Measurements from ENCODE around the gene ZNHIT2. TPM values are rescaled to one million over a fixed set of nuclear protein-coding genes. Genes with fewer than 3 reads are reported as not detected.

ZNHIT2 gene
- total and polyA plus RNA-seq, 2 of the 13 experiments (the other 11 are each of a cell fraction or from before 2014, with no cell fraction given): 1.1 to 6.5 TPM

DNA sequence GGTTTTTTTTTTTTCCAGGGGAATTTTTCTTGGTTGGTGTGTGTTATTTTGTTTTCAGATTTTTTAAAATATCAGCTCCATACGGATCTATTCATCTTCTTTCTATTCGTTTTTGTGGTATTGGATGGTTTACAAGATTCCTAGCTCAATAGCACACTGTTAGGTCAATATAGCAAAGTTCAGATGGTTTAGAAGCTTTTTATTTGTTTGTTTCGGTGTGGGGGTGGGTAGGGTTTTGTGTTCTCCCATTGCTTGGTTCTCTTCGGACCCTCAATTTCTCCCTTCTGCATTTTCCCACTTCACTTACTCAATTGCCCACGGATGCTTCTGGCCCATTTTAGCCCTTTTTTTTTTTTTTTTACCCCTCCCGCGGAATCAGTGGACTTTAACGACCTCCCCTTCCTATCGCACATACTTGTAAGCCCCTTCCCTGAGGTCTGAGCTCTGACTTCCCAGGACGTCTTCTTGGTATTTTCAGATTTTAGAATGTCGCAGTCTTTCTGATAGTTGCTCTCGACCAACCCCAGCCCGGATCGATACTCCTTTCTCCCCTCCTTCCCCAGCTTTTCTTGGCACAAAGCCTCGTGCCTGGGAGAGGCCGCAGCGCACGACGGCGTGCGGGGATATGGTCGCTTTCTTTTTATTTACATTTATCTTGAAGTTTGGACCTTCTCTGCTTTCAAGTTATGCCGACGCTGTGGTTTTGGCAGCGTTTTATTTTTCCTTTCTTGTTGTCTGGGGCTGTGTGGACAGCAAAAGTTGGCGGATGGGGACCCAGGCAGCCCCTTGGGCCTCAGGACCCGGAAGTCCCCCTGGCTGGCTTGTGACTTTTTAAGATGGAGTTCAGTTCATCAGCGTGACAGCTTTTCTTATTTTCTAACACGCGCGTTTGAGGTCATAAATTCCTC lies 48.2 kb upstream of the ZNHIT2 start (continued):
- TF ChIP-seq, protein P1, sequence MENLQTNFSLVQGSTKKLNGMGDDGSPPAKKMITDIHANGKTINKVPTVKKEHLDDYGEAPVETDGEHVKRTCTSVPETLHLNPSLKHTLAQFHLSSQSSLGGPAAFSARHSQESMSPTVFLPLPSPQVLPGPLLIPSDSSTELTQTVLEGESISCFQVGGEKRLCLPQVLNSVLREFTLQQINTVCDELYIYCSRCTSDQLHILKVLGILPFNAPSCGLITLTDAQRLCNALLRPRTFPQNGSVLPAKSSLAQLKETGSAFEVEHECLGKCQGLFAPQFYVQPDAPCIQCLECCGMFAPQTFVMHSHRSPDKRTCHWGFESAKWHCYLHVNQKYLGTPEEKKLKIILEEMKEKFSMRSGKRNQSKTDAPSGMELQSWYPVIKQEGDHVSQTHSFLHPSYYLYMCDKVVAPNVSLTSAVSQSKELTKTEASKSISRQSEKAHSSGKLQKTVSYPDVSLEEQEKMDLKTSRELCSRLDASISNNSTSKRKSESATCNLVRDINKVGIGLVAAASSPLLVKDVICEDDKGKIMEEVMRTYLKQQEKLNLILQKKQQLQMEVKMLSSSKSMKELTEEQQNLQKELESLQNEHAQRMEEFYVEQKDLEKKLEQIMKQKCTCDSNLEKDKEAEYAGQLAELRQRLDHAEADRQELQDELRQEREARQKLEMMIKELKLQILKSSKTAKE (CRISPR knock-in tag; IDR thresholded peaks at IDR 0.05; ENCODE audit: borderline replicate concordance): no peak
- TF ChIP-seq HCFC1 (IDR thresholded peaks at IDR 0.05; ENCODE audit: low read depth, low read length) (no peak), NAIF1 (CRISPR knock-in tag; IDR thresholded peaks at IDR 0.05; ENCODE audit: borderline replicate concordance) (no peak), TRIM24 (CRISPR knock-in tag; IDR thresholded peaks at IDR 0.05) (no peak), TBX3 (IDR thresholded peaks at IDR 0.05; ENCODE audit: borderline replicate concordance) (no peak), ZBTB7A (CRISPR knock-in tag; IDR thresholded peaks at IDR 0.05) (peak; percentile 80), SP4 (CRISPR knock-in tag; IDR thresholded peaks at IDR 0.05) (peak; percentile 50; the same call in 1 of the 2 replicates), TARDBP (CRISPR knock-in tag; IDR thresholded peaks at IDR 0.05) (peak; percentile 66), ZNF549 (CRISPR knock-in tag; IDR thresholded peaks at IDR 0.05) (no peak), ZFY (CRISPR knock-in tag; IDR thresholded peaks at IDR 0.05) (peak; percentile 67), SMC3 (IDR thresholded peaks at IDR 0.05; ENCODE audit: low read length) (no peak), DPF2 (CRISPR knock-in tag; IDR thresholded peaks at IDR 0.05; ENCODE audit: borderline replicate concordance, low read depth) (peak; percentile 53; the same call in 1 of the 2 replicates), BHLHE40 (IDR thresholded peaks at IDR 0.05; ENCODE audit: low read length) (peak; percentile 75), MLLT10 (CRISPR knock-in tag; IDR thresholded peaks at IDR 0.05) (no peak), PTBP1 (IDR thresholded peaks at IDR 0.05; ENCODE audit: low read depth, low read length, poor library complexity, severe bottlenecking) (no peak), ZNF180 (CRISPR knock-in tag; IDR thresholded peaks at IDR 0.05; ENCODE audit: borderline replicate concordance, low read depth) (no peak)
- TF ChIP-seq, protein P2, sequence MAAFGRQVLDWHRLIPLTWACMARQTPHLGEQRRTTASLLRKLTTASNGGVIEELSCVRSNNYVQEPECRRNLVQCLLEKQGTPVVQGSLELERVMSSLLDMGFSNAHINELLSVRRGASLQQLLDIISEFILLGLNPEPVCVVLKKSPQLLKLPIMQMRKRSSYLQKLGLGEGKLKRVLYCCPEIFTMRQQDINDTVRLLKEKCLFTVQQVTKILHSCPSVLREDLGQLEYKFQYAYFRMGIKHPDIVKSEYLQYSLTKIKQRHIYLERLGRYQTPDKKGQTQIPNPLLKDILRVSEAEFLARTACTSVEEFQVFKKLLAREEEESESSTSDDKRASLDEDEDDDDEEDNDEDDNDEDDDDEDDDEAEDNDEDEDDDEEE (CRISPR knock-in tag; IDR thresholded peaks at IDR 0.05): no peak
- TF ChIP-seq, protein P3, sequence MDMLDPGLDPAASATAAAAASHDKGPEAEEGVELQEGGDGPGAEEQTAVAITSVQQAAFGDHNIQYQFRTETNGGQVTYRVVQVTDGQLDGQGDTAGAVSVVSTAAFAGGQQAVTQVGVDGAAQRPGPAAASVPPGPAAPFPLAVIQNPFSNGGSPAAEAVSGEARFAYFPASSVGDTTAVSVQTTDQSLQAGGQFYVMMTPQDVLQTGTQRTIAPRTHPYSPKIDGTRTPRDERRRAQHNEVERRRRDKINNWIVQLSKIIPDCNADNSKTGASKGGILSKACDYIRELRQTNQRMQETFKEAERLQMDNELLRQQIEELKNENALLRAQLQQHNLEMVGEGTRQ (IDR thresholded peaks at IDR 0.05; ENCODE audit: low read depth, low read length): no peak
- TF ChIP-seq, protein P3 (CRISPR knock-in tag; IDR thresholded peaks at IDR 0.05; ENCODE audit: borderline replicate concordance): no peak
- TF ChIP-seq, protein P4, sequence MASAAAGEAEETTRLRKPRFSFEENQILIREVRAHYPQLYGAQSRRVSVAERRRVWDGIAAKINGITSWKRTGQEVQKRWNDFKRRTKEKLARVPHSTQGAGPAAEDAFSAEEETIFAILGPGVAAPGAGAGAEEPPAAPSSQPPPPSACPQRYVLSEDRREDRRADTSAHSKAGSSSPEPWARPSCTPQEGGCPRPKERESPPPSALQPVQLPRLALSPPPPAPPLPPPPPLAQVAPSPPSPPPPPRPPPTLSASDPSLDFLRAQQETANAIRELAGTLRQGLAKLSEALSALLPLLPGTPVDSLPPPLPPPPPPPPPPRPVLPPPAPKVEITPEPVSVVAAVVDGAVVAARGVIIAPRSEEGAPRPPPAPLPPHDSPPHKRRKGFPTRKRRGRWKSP (CRISPR knock-in tag; IDR thresholded peaks at IDR 0.05): no peak
